HepG2 (cell line): ENCODE results near the gene LYRM4. TPM values are rescaled to one million over a fixed set of nuclear protein-coding genes. Genes with fewer than 3 reads are reported as not detected.

ENCODE experiments used
- ASH2L ChIP-seq: fragments of 300-600, 200-600 bp; sonication (generic); IDR thresholded peaks from 2 replicates; pipeline ENCODE4 v1.7.0; 2017; ENCODE audit warnings: low read depth, mild to moderate bottlenecking, moderate library complexity, mixed read lengths, low read length; ENCODE audit not compliant: insufficient read length
- CEBPG ChIP-seq: IDR thresholded peaks from 2 replicates; pipeline ENCODE4 v1.6.1; 2016
- FOXA3 ChIP-seq: IDR thresholded peaks from 2 replicates; pipeline ENCODE4 v1.6.1; 2016; ENCODE audit warnings: missing genetic modification reagents, missing compliant biosample characterization
- GRHL1 ChIP-seq: sonication (generic); formaldehyde crosslinking; conservative IDR thresholded peaks from 2 replicates; pipeline ENCODE4 v1.8.0; 2022; ENCODE audit warnings: missing genetic modification reagents
- IRF9 ChIP-seq: sonication (generic); formaldehyde crosslinking; IDR thresholded peaks from 2 replicates; pipeline ENCODE4 v1.8.0; 2022; ENCODE audit warnings: missing genetic modification reagents, mild to moderate bottlenecking, borderline replicate concordance
- KDM5B ChIP-seq: sonication (generic); formaldehyde crosslinking; IDR thresholded peaks from 2 replicates; pipeline ENCODE4 v1.4.0; 2020; ENCODE audit warnings: missing genetic modification reagents, mild to moderate bottlenecking, borderline replicate concordance
- MAX ChIP-seq: IDR thresholded peaks from 2 replicates; pipeline ENCODE4 v1.6.1; 2012; ENCODE audit warnings: inconsistent platforms
- SAP130 ChIP-seq: IDR thresholded peaks from 2 replicates; pipeline ENCODE4 v1.6.1; 2016; ENCODE audit warnings: low read depth
- SP2 ChIP-seq: sonication (generic); formaldehyde crosslinking; IDR thresholded peaks from 2 replicates; pipeline ENCODE4 v1.5.1; 2020; ENCODE audit warnings: mild to moderate bottlenecking, missing genetic modification reagents
- TEAD3 ChIP-seq: optimal IDR thresholded peaks from 2 replicates; pipeline ENCODE3; 2016; ENCODE audit warnings: borderline replicate concordance
- U2AF2 ChIP-seq: fragments of 200-400 bp; formaldehyde crosslinking; IDR thresholded peaks from 2 replicates; pipeline ENCODE4 v1.6.1; 2017; ENCODE audit warnings: low read depth, mild to moderate bottlenecking, low read length
- XRCC5 ChIP-seq: fragments of 200-400 bp; formaldehyde crosslinking; optimal IDR thresholded peaks from 2 replicates; pipeline ENCODE3; 2017; ENCODE audit warnings: mild to moderate bottlenecking, low read length
- ZBTB4 ChIP-seq: sonication (generic); formaldehyde crosslinking; IDR thresholded peaks from 2 replicates; pipeline ENCODE4 v1.4.0; 2020; ENCODE audit warnings: missing genetic modification reagents, mild to moderate bottlenecking, borderline replicate concordance
- ZKSCAN8 ChIP-seq: IDR thresholded peaks from 2 replicates; pipeline ENCODE4 v1.6.1; 2016; ENCODE audit warnings: borderline replicate concordance, missing genetic modification reagents, missing compliant biosample characterization
- ZNF501 ChIP-seq: sonication (generic); formaldehyde crosslinking; IDR thresholded peaks from 2 replicates; pipeline ENCODE4 v1.5.1; 2020; ENCODE audit warnings: mild to moderate bottlenecking, moderate library complexity, missing genetic modification reagents
- ZNF503 ChIP-seq: sonication (generic); formaldehyde crosslinking; IDR thresholded peaks from 2 replicates; pipeline ENCODE4 v1.4.0; 2020; ENCODE audit warnings: missing genetic modification reagents
- ZNF687 ChIP-seq: sonication (generic); formaldehyde crosslinking; IDR thresholded peaks from 2 replicates; pipeline ENCODE4 v1.5.1; 2020; ENCODE audit warnings: mild to moderate bottlenecking, missing genetic modification reagents, moderate library complexity
- polyA plus RNA-seq, 8 experiments: library from polyadenylated mRNA; depleted of rRNA in 3 of 8; stranded (reverse) in 7 of 8; unstranded in 1 of 8; fragments of >200 nt; fragmentation: Illumina TruSeq in 4 of 8; extraction: Trizol in 4 of 8; gene quantifications; 2 replicates each; pipeline versions ENCODE4 v1.2.1 to v1.2.3, GENCODE V29; 2011 to 2016; ENCODE audit warnings: low read depth in 4 of 8, missing spikeins in 1 of 8, mixed read lengths in 1 of 8; ENCODE audit not compliant: insufficient read depth in 1 of 8
- total RNA-seq, 5 experiments: library from RNA; depleted of rRNA; stranded (reverse); fragments of >200 nt; fragmentation: Illumina TruSeq; extraction: Trizol; gene quantifications; 2 replicates each; pipeline ENCODE4 v1.2.3, GENCODE V29; 2016; ENCODE audit warnings: low read depth in 1 of 5

LYRM4 gene
- total and polyA plus RNA-seq, 2 of the 13 experiments (the other 11 are each of a cell fraction or from before 2014, with no cell fraction given): 64.6 to 67.5 TPM

GRCh38 chr6:5115168-5115567, 145.6 kb downstream of the LYRM4 start (continued):
- peak; percentile 32; the same call in 1 of the 2 replicates for TF ChIP-seq ZNF687
- TF ChIP-seq ZBTB4: peak; percentile 68; the same call in 1 of the 2 replicates
- peak; percentile 71 for TF ChIP-seq FOXA3
- peak; percentile 67 for TF ChIP-seq MAX
- TF ChIP-seq SP2 (CRISPR knock-in tag): no peak
- TF ChIP-seq IRF9 (CRISPR knock-in tag): 0 out of 2 replicates have a peak, but pooled peaks have one; percentile 37
- TF ChIP-seq XRCC5: peak; percentile 90
- TF ChIP-seq U2AF2: no peak
- peak; percentile 46; the same call in 1 of the 2 replicates for TF ChIP-seq ZNF503 (CRISPR knock-in tag)
- peak; percentile 63; the same call in 1 of the 2 replicates for TF ChIP-seq ZNF501 (CRISPR knock-in tag)
- peak; percentile 43 for TF ChIP-seq CEBPG (CRISPR knock-in tag)
- TF ChIP-seq KDM5B (CRISPR knock-in tag): 0 out of 2 replicates have a peak, but pooled peaks have one; percentile 22
- peak; percentile 51 for TF ChIP-seq SAP130 (CRISPR knock-in tag)
- no peak for TF ChIP-seq GRHL1
- peak; percentile 47 for TF ChIP-seq ASH2L
- TF ChIP-seq ZKSCAN8 (CRISPR knock-in tag): peak; percentile 47; the same call in 1 of the 2 replicates
- peak; percentile 64 for TF ChIP-seq TEAD3 (CRISPR knock-in tag)
